Measurements from ENCODE around the gene ELFN2. TPM values are rescaled to one million over a fixed set of nuclear protein-coding genes. Genes with fewer than 3 reads are reported as not detected.

Gene ELFN2
- total and polyA plus RNA-seq, 4 donors, result 0.07 to 0.19 (median 0.08) TPM; not detected in 1

GRCh38 chr22:37365950-37366349 lies 61.3 kb downstream of the ELFN2 start:
- TF ChIP-seq HNF4A (conservative IDR thresholded peaks at IDR 0.05) (no peak), TAF1 (conservative IDR thresholded peaks at IDR 0.05) (no peak), RAD21 (IDR thresholded peaks at IDR 0.05) (no peak), MAX (IDR thresholded peaks at IDR 0.05) (no peak), NR2F2 (IDR thresholded peaks at IDR 0.05) (no peak), REST (IDR thresholded peaks at IDR 0.05) (no peak), FOXA2 (IDR thresholded peaks at IDR 0.05) (no peak)
- WGBS, result 82% methylated on average over 10 of the region's 10 CpGs
- no peaks in the 10 kb centered on the region for H3K4me1 ChIP-seq (ENCODE audit: control insufficient read depth in 4 of 4, insufficient read depth in 4 of 4, low read length in 3 of 4)

GRCh38 chr22:37363261-37363992 lies 63.9 kb downstream of the ELFN2 start:
- H3K4me3 ChIP-seq (ENCODE audit: low read depth in 1 of 3, low read length in 3 of 3), result no peak overlapping the region
- H3K27me3 ChIP-seq (ENCODE audit: control insufficient read depth in 4 of 4, insufficient read depth in 4 of 4, low read length in 3 of 4), result no peaks in the 10 kb centered on the region
- no peak overlapping the region for H3K27ac ChIP-seq (ENCODE audit: low read depth in 1 of 2, low read length in 2 of 2)
- no peak for DNase-seq (ENCODE audit: low spot score)
- H3K9ac ChIP-seq (ENCODE audit: low read depth in 1 of 2, low read length in 2 of 2), result no peak overlapping the region
- no peaks in the 10 kb centered on the region for H3K36me3 ChIP-seq (ENCODE audit: control insufficient read depth in 4 of 4, insufficient read depth in 3 of 4, low read depth in 1 of 4, low read length in 3 of 4)
- TF ChIP-seq FOXA2 (IDR thresholded peaks at IDR 0.05) (no peak), RAD21 (IDR thresholded peaks at IDR 0.05) (no peak), SP1 (IDR thresholded peaks at IDR 0.05) (no peak), MAX (IDR thresholded peaks at IDR 0.05) (no peak), HNF4G (IDR thresholded peaks at IDR 0.05) (no peak), REST (IDR thresholded peaks at IDR 0.05) (no peak), HNF4A (conservative IDR thresholded peaks at IDR 0.05) (no peak), CTCF (IDR thresholded peaks at IDR 0.05; ENCODE audit: low read depth, low read length, missing input control) (no peak), TAF1 (conservative IDR thresholded peaks at IDR 0.05) (no peak), ZBTB33 (IDR thresholded peaks at IDR 0.05) (no peak), ATF3 (IDR thresholded peaks at IDR 0.05) (no peak), FOXA1 (IDR thresholded peaks at IDR 0.05) (no peak), YY1 (IDR thresholded peaks at IDR 0.05) (no peak), NR2F2 (IDR thresholded peaks at IDR 0.05) (no peak), EGR1 (IDR thresholded peaks at IDR 0.05; ENCODE audit: low read depth in 2 of 2) (no peak), GABPA (IDR thresholded peaks at IDR 0.05 in 1 of 2, conservative IDR thresholded peaks at IDR 0.05 in 1 of 2) (no peak), JUND (IDR thresholded peaks at IDR 0.05) (no peak)
- 96% methylated on average over 15 of the region's 15 CpGs for WGBS
- H3K4me1 ChIP-seq (ENCODE audit: control insufficient read depth in 4 of 4, insufficient read depth in 4 of 4, low read length in 3 of 4), result no peaks in the 10 kb centered on the region
- H3K9me3 ChIP-seq (ENCODE audit: control insufficient read depth in 4 of 4, low read length in 3 of 4), result no peaks in the 10 kb centered on the region

More at GRCh38 chr22:37365950-37366349, 61.3 kb downstream of the ELFN2 start:
- Histone ChIP-seq H3K9me3 (ENCODE audit: control insufficient read depth in 4 of 4, low read length in 3 of 4) (no peaks in the 10 kb centered on the region), H3K4me3 (ENCODE audit: low read depth in 1 of 3, low read length in 3 of 3) (no peak overlapping the region), H3K36me3 (ENCODE audit: control insufficient read depth in 4 of 4, insufficient read depth in 3 of 4, low read depth in 1 of 4, low read length in 3 of 4) (no peaks in the 10 kb centered on the region), H3K27ac (ENCODE audit: low read depth in 1 of 2, low read length in 2 of 2) (no peak overlapping the region), H3K9ac (ENCODE audit: low read depth in 1 of 2, low read length in 2 of 2) (no peak overlapping the region), H3K27me3 (ENCODE audit: control insufficient read depth in 4 of 4, insufficient read depth in 4 of 4, low read length in 3 of 4) (no peaks in the 10 kb centered on the region)
- no peak for DNase-seq (ENCODE audit: low spot score)

Measured in liver (tissue), 9 donors.